ENCODE measurements around the gene GET3. TPM values are rescaled to one million over a fixed set of nuclear protein-coding genes. Genes with fewer than 3 reads are reported as not detected.
"Not testable (repeated sequence)": the region's sequence is repeated elsewhere in the genome, so short reads cannot be mapped to it uniquely, and the experiment has no call there.

GET3 gene
- total and polyA plus RNA-seq, 3 experiments from 2014 or later = 72.5 to 101 (median 96.9) TPM

GRCh38 chr19:12705654-12706331, 31.5 kb upstream of the GET3 start:
- Mint-ChIP-seq H3K36me3 (peaks cover 0 to 81% (median 8%) of the 10 kb centered on the region in 3 donors), H3K27ac (no peak overlapping the region), H3K27me3 (no peaks in the 10 kb centered on the region), H3K4me3 (no peak overlapping the region), H3K9me3 (no peaks in the 10 kb centered on the region), H3K4me1 (no peaks in the 10 kb centered on the region)
- POLR2A ChIA-PET = no interaction called here
- no peak for DNase-seq
- no peaks in the 10 kb centered on the region for H3K9me3 ChIP-seq (ENCODE audit: low read length)
- H3K4me1 ChIP-seq (ENCODE audit: insufficient read depth, low read length) = no peaks in the 10 kb centered on the region
- peaks cover 28% of the 10 kb centered on the region for H3K36me3 ChIP-seq (ENCODE audit: insufficient read depth, low read length)
- H3K27ac ChIP-seq (ENCODE audit: low read depth, low read length) = no peak overlapping the region
- H3K27me3 ChIP-seq (ENCODE audit: insufficient read depth, low read length, poor library complexity, severe bottlenecking) = no peaks in the 10 kb centered on the region
- no peak overlapping the region for H3K4me3 ChIP-seq (ENCODE audit: low read length)
- CTCF ChIA-PET = no interaction called here

GRCh38 chr19:12706332-12706718, 31.0 kb upstream of the GET3 start:
- ChIA-PET CTCF (no interaction called here), POLR2A (no interaction called here)
- H3K9me3 ChIP-seq (ENCODE audit: low read length) = no peaks in the 10 kb centered on the region
- Mint-ChIP-seq H3K4me3 (no peak overlapping the region), H3K27me3 (no peaks in the 10 kb centered on the region), H3K4me1 (no peaks in the 10 kb centered on the region), H3K27ac (no peak overlapping the region), H3K36me3 (peaks cover 0 to 81% (median 8%) of the 10 kb centered on the region in 3 donors), H3K9me3 (no peaks in the 10 kb centered on the region)
- no peak overlapping the region for H3K27ac ChIP-seq (ENCODE audit: low read depth, low read length)
- peaks cover 32% of the 10 kb centered on the region for H3K36me3 ChIP-seq (ENCODE audit: insufficient read depth, low read length)
- DNase-seq = no peak
- no peaks in the 10 kb centered on the region for H3K4me1 ChIP-seq (ENCODE audit: insufficient read depth, low read length)
- H3K4me3 ChIP-seq (ENCODE audit: low read length) = no peak overlapping the region
- H3K27me3 ChIP-seq (ENCODE audit: insufficient read depth, low read length, poor library complexity, severe bottlenecking) = no peaks in the 10 kb centered on the region

- ChIA-PET CTCF (interaction anchor here (3.7 kb wide), 1 partner anchor 139 kb away, joined by 10 read pairs; no protein-coding TSS in a partner anchor), POLR2A (no interaction called here)
- Mint-ChIP-seq H3K4me1 (no peaks in the 10 kb centered on the region), H3K4me3 (no peak overlapping the region), H3K9me3 (no peaks in the 10 kb centered on the region), H3K27ac (no peak overlapping the region), H3K36me3 (peaks cover 0 to 77% (median 7%) of the 10 kb centered on the region in 3 donors), H3K27me3 (no peaks in the 10 kb centered on the region)
- no peak overlapping the region for H3K27ac ChIP-seq (ENCODE audit: low read depth, low read length)
- no peak for DNase-seq
- H3K4me3 ChIP-seq (ENCODE audit: low read length) = no peak overlapping the region
- no peaks in the 10 kb centered on the region for H3K27me3 ChIP-seq (ENCODE audit: insufficient read depth, low read length, poor library complexity, severe bottlenecking)
- no peaks in the 10 kb centered on the region for H3K4me1 ChIP-seq (ENCODE audit: insufficient read depth, low read length)
- H3K36me3 ChIP-seq (ENCODE audit: insufficient read depth, low read length) = peaks cover 27% of the 10 kb centered on the region
- no peaks in the 10 kb centered on the region for H3K9me3 ChIP-seq (ENCODE audit: low read length)
Observed at GRCh38 chr19:12708641-12709040, 28.7 kb upstream of the GET3 start.

- Histone ChIP-seq H3K27ac (ENCODE audit: low read depth, low read length) (no peak overlapping the region), H3K36me3 (ENCODE audit: insufficient read depth, low read length) (peaks cover 21% of the 10 kb centered on the region), H3K27me3 (ENCODE audit: insufficient read depth, low read length, poor library complexity, severe bottlenecking) (no peaks in the 10 kb centered on the region), H3K9me3 (ENCODE audit: low read length) (no peaks in the 10 kb centered on the region), H3K4me3 (ENCODE audit: low read length) (no peak overlapping the region), H3K4me1 (ENCODE audit: insufficient read depth, low read length) (no peaks in the 10 kb centered on the region)
- H3K4me1 Mint-ChIP-seq = no peaks in the 10 kb centered on the region
- CTCF ChIA-PET = interaction anchor here (1.6 to 3.7 kb wide), 2 partner anchors 45 to 136 kb away, joined by 3 to 10 read pairs; no protein-coding TSS in a partner anchor
- no peak overlapping the region for H3K27ac Mint-ChIP-seq
- POLR2A ChIA-PET = no interaction called here
- no peak for DNase-seq
- H3K4me3 Mint-ChIP-seq = no peak overlapping the region
- H3K27me3 Mint-ChIP-seq = no peaks in the 10 kb centered on the region
- H3K9me3 Mint-ChIP-seq = no peaks in the 10 kb centered on the region
- peaks cover 0 to 78% (median 9%) of the 10 kb centered on the region in 3 donors for H3K36me3 Mint-ChIP-seq
Observed at GRCh38 chr19:12711187-12711586, 26.1 kb upstream of the GET3 start.

DNA sequence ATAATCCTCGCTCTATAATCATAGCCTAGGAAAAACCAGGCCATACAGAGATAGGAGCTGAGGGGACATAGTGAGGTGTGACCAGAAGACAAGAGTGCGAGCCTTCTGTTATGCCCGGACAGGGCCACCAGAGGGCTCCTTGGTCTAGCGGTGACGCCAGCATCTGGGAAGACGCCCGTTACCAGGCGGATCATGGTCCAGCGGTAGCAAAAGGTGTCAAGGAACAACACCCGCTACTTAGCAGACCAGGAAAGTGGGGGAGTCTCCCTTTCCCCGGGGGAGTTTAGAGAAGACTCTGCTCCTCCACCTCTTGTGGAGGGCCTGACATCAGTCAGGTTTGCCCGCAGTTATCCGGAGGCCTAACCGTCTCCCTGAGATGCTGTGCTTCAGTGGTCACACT, 25.2 kb upstream of the GET3 start:
- H3K27ac ChIP-seq (ENCODE audit: low read depth, low read length); H3K27me3 Mint-ChIP-seq; H3K4me1 ChIP-seq (ENCODE audit: insufficient read depth, low read length); H3K27ac Mint-ChIP-seq; H3K4me1 Mint-ChIP-seq; H3K27me3 ChIP-seq (ENCODE audit: insufficient read depth, low read length, poor library complexity, severe bottlenecking); CTCF ChIA-PET; H3K4me3 Mint-ChIP-seq; H3K4me3 ChIP-seq (ENCODE audit: low read length); H3K9me3 Mint-ChIP-seq; H3K9me3 ChIP-seq (ENCODE audit: low read length); POLR2A ChIA-PET: not testable (repeated sequence)
- DNase-seq = peak in 1 of 5 donors; percentile 11
- H3K36me3 ChIP-seq (ENCODE audit: insufficient read depth, low read length) = peaks cover 21% of the 10 kb centered on the region
- peaks cover 0 to 76% (median 11%) of the 10 kb centered on the region in 3 donors for H3K36me3 Mint-ChIP-seq

- H3K27me3 ChIP-seq (ENCODE audit: insufficient read depth, low read length, poor library complexity, severe bottlenecking); H3K4me1 ChIP-seq (ENCODE audit: insufficient read depth, low read length); H3K9me3 ChIP-seq (ENCODE audit: low read length); H3K9me3 Mint-ChIP-seq; POLR2A ChIA-PET; H3K4me3 Mint-ChIP-seq; H3K27ac ChIP-seq (ENCODE audit: low read depth, low read length); CTCF ChIA-PET; H3K4me1 Mint-ChIP-seq; DNase-seq; H3K4me3 ChIP-seq (ENCODE audit: low read length); H3K27me3 Mint-ChIP-seq: not testable (repeated sequence)
- H3K27ac Mint-ChIP-seq = peak overlapping the region in 1 of 8 donors; percentile 61
- peaks cover 0 to 75% (median 11%) of the 10 kb centered on the region in 3 donors for H3K36me3 Mint-ChIP-seq
- peaks cover 21% of the 10 kb centered on the region for H3K36me3 ChIP-seq (ENCODE audit: insufficient read depth, low read length)
Observed at GRCh38 chr19:12713304-12713703, 24.0 kb upstream of the GET3 start.

DNA sequence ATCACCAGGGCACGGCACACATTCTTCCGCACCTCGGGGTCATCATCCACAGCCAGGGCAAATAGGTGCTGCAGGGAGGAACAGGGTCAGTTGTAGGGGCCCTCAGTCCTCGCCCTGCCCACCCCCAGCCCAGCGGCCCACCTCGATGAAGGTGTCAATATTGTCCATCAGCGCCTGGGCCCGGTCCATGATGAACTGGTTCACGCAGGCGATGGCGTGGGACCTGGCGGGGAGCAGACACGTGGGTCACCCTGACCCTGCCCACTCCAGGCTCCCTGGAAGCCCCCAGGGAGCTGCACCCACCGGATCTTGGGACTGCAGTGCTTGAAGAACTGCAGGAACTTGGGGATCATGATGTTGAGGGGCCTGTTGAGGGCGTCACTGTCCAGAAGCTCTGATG, 22.2 kb upstream of the GET3 start:
- H3K27me3 Mint-ChIP-seq = no peaks in the 10 kb centered on the region

DNA sequence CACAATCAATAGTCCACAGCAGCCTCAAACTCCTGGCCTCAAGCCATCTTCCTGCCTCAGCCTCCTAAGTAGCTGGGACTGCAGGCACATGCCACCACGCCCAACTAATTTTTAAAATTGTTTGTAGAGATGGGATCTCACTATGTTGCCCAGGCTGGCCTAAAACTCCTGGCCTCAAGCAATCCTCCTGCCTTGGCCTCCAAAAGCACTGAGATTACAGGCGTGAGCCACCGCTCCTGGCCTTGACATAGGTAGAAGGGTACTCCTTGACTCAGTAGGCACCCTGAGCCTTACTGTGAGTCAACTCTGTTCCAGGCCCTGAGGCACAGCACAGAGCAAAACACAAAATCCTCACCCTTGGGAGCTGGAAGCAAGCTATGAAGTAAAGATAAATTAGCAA, 21.4 kb upstream of the GET3 start:
- Histone ChIP-seq H3K4me1 (ENCODE audit: insufficient read depth, low read length) (no peaks in the 10 kb centered on the region), H3K27me3 (ENCODE audit: insufficient read depth, low read length, poor library complexity, severe bottlenecking) (no peaks in the 10 kb centered on the region), H3K9me3 (ENCODE audit: low read length) (no peaks in the 10 kb centered on the region), H3K4me3 (ENCODE audit: low read length) (no peak overlapping the region), H3K27ac (ENCODE audit: low read depth, low read length) (no peak overlapping the region), H3K36me3 (ENCODE audit: insufficient read depth, low read length) (peaks cover 18% of the 10 kb centered on the region)
- H3K4me1 Mint-ChIP-seq = peaks cover 6 to 18% (median 13%) of the 10 kb centered on the region in 3 donors
- POLR2A ChIA-PET = interaction anchor here (0.6 kb wide), 1 partner anchor 241 kb away, joined by 3 read pairs; no protein-coding TSS in a partner anchor
- no peak overlapping the region for H3K4me3 Mint-ChIP-seq
- peak overlapping the region in 1 of 8 donors; percentile 29 for H3K27ac Mint-ChIP-seq
- CTCF ChIA-PET = interaction anchor here (1.1 to 2.8 kb wide), 6 partner anchors 18 to 60 kb away, joined by 3 to 16 read pairs (median 4); partner anchors contain the start of gene TRIR
- no peaks in the 10 kb centered on the region for H3K27me3 Mint-ChIP-seq
- H3K9me3 Mint-ChIP-seq = no peaks in the 10 kb centered on the region
- peaks cover 0 to 66% (median 11%) of the 10 kb centered on the region in 3 donors for H3K36me3 Mint-ChIP-seq
- no peak for DNase-seq

More for the DNA sequence above, 22.2 kb upstream of the GET3 start:
- no peak overlapping the region for H3K4me3 ChIP-seq (ENCODE audit: low read length)
- no peaks in the 10 kb centered on the region for H3K27me3 ChIP-seq (ENCODE audit: insufficient read depth, low read length, poor library complexity, severe bottlenecking)
- no peak overlapping the region for H3K4me3 Mint-ChIP-seq
- peaks cover 0 to 11% (median 8%) of the 10 kb centered on the region in 3 donors for H3K4me1 Mint-ChIP-seq
- H3K9me3 ChIP-seq (ENCODE audit: low read length) = no peaks in the 10 kb centered on the region
- peaks cover 23% of the 10 kb centered on the region for H3K36me3 ChIP-seq (ENCODE audit: insufficient read depth, low read length)
- H3K27ac ChIP-seq (ENCODE audit: low read depth, low read length) = no peak overlapping the region
- H3K27ac Mint-ChIP-seq = no peak overlapping the region
- no peaks in the 10 kb centered on the region for H3K9me3 Mint-ChIP-seq
- ChIA-PET CTCF (interaction anchor here (1.1 to 1.8 kb wide), 2 partner anchors 19 to 43 kb away, joined by 3 to 5 read pairs; partner anchors contain the start of gene TRIR), POLR2A (no interaction called here)
- no peak for DNase-seq
- no peaks in the 10 kb centered on the region for H3K4me1 ChIP-seq (ENCODE audit: insufficient read depth, low read length)
- H3K36me3 Mint-ChIP-seq = peaks cover 0 to 73% (median 15%) of the 10 kb centered on the region in 3 donors
